ENCODE data around the gene ENTPD2. TPM values are rescaled to one million over a fixed set of nuclear protein-coding genes. Genes with fewer than 3 reads are reported as not detected.

The ENTPD2 gene
- total RNA-seq, 2 donors from 2014 or later: 9.8 to 10.9 TPM

GRCh38 chr9:137012694-137013570, 40.9 kb downstream of the ENTPD2 start:
- Histone ChIP-seq H3K4me3 (no peak overlapping the region), H3K27ac (no peak overlapping the region), H3K36me3 (no peaks in the 10 kb centered on the region), H3K27me3 (replicated peaks; ENCODE audit: insufficient read depth) (no peaks in the 10 kb centered on the region), H3K4me1 (replicated peaks) (no peaks in the 10 kb centered on the region), H3K9me3 (no peaks in the 10 kb centered on the region)
- intact Hi-C loops (cut with DNase I): no loop called here
- DNase-seq (ENCODE audit: low spot score): no peak
- TF ChIP-seq CTCF (IDR thresholded peaks at IDR 0.05) (no peak), POLR2AphosphoS5 (IDR thresholded peaks at IDR 0.05) (no peak), POLR2A (IDR thresholded peaks at IDR 0.05) (no peak)
- 87% methylated on average over 63 of the region's 67 CpGs for WGBS

- 92% methylated on average over 38 of the region's 39 CpGs for WGBS
- H3K4me3 ChIP-seq: no peak overlapping the region
- H3K9me3 ChIP-seq: no peaks in the 10 kb centered on the region
- TF ChIP-seq POLR2A (IDR thresholded peaks at IDR 0.05): no peak
- TF ChIP-seq POLR2AphosphoS5 (IDR thresholded peaks at IDR 0.05): no peak
- TF ChIP-seq CTCF (IDR thresholded peaks at IDR 0.05): no peak
- intact Hi-C loops (cut with DNase I): no loop called here
- H3K4me1 ChIP-seq (replicated peaks): no peaks in the 10 kb centered on the region
- H3K36me3 ChIP-seq: no peaks in the 10 kb centered on the region
- no peak for DNase-seq (ENCODE audit: low spot score)
- no peak overlapping the region for H3K27ac ChIP-seq
- H3K27me3 ChIP-seq (replicated peaks; ENCODE audit: insufficient read depth): no peaks in the 10 kb centered on the region
Observed at GRCh38 chr9:137011907-137012675, 41.8 kb downstream of the ENTPD2 start.

- Histone ChIP-seq H3K9me3 (no peaks in the 10 kb centered on the region), H3K27me3 (replicated peaks; ENCODE audit: insufficient read depth) (no peaks in the 10 kb centered on the region), H3K27ac (no peak overlapping the region), H3K4me1 (replicated peaks) (no peaks in the 10 kb centered on the region), H3K36me3 (no peaks in the 10 kb centered on the region), H3K4me3 (no peak overlapping the region)
- intact Hi-C loops (cut with DNase I): no loop called here
- 95% methylated on average over 24 of the region's 24 CpGs for WGBS
- no peak for DNase-seq (ENCODE audit: low spot score)
- no peak for TF ChIP-seq POLR2A (IDR thresholded peaks at IDR 0.05)
- no peak for TF ChIP-seq CTCF (IDR thresholded peaks at IDR 0.05)
- no peak for TF ChIP-seq POLR2AphosphoS5 (IDR thresholded peaks at IDR 0.05)
Observed at GRCh38 chr9:137011156-137011555, 42.7 kb downstream of the ENTPD2 start.

GRCh38 chr9:137009938-137010732, 43.7 kb downstream of the ENTPD2 start:
- Histone ChIP-seq H3K4me1 (replicated peaks) (no peaks in the 10 kb centered on the region), H3K4me3 (no peak overlapping the region), H3K9me3 (no peaks in the 10 kb centered on the region), H3K36me3 (no peaks in the 10 kb centered on the region), H3K27ac (no peak overlapping the region), H3K27me3 (replicated peaks; ENCODE audit: insufficient read depth) (no peaks in the 10 kb centered on the region)
- intact Hi-C loops (cut with DNase I): no loop called here
- DNase-seq (ENCODE audit: low spot score): no peak
- TF ChIP-seq POLR2AphosphoS5 (IDR thresholded peaks at IDR 0.05) (no peak), CTCF (IDR thresholded peaks at IDR 0.05) (no peak), POLR2A (IDR thresholded peaks at IDR 0.05) (no peak)
- 95% methylated on average over 49 of the region's 49 CpGs for WGBS
